Large intestine (tissue), 12 donors: ENCODE data around the gene STEAP3. TPM values are rescaled to one million over a fixed set of nuclear protein-coding genes. Genes with fewer than 3 reads are reported as not detected.
A peak's percentile ranks its signal among the peaks of the same experiment; 100 is the strongest.

Experiments used
- DNase-seq, 2 donors: peaks; one replicate each; pipeline versions ENCODE4 v3.0.0 to v3.0.0-alpha.2; 2013
- H3K27ac ChIP-seq: one replicate; pipeline ENCODE4 v1.5.1; 2013; ENCODE audit warnings: low read length
- H3K27me3 ChIP-seq: 2 replicates; pipeline ENCODE4 v1.6.1; 2013; ENCODE audit warnings: low read length; ENCODE audit not compliant: control insufficient read depth, insufficient read depth
- H3K36me3 ChIP-seq: 2 replicates; pipeline ENCODE4 v1.6.1; 2013; ENCODE audit warnings: low read length; ENCODE audit not compliant: control insufficient read depth, insufficient read depth
- H3K4me1 ChIP-seq: one replicate; pipeline ENCODE4 v1.6.1; 2013; ENCODE audit warnings: low read length; ENCODE audit not compliant: control insufficient read depth, insufficient read depth
- H3K4me3 ChIP-seq: one replicate; pipeline ENCODE4 v1.5.1; 2013; ENCODE audit warnings: low read length
- H3K9me3 ChIP-seq: one replicate; pipeline ENCODE4 v1.6.1; 2013; ENCODE audit warnings: mild to moderate bottlenecking, low read depth, low read length, moderate library complexity; ENCODE audit not compliant: control insufficient read depth
- WGBS: methylation state at CpG from one replicate; pipeline ENCODE4 v1.1.5; 2013; ENCODE audit warnings: low lambda C conversion rate; ENCODE audit not compliant: insufficient coverage; 5-methylcytosine and 5-hydroxymethylcytosine counted together
- long read RNA-seq, 11 donors: transcript quantifications; one replicate each; lab custom pipeline, GENCODE V29; 2026
- polyA plus RNA-seq: library from polyadenylated mRNA; unstranded; fragments of 120-200 nt; gene quantifications from one replicate; pipeline ENCODE4 v1.2.1, GENCODE V29; 2013

Gene STEAP3
- polyA plus RNA-seq, result 1.4 TPM
- long read RNA-seq, donor 1, result 0 reads
- long read RNA-seq, donor 2, partial matches to known transcripts, result 0 of 1 reads
- long read RNA-seq, donor 2, other reads (novel, unspliced or antisense), result 0 of 1 reads
- long read RNA-seq, donor 3, result 0 reads
- long read RNA-seq, donor 4, result 0 reads
- long read RNA-seq, donor 5, result 0 reads
- long read RNA-seq, donor 6, result 0 reads
- long read RNA-seq, donor 7, result 0 reads
- long read RNA-seq, donor 8, result 0 reads
- long read RNA-seq, donor 9, result 0 reads
- long read RNA-seq, donor 10, partial matches to known transcripts, result 0 of 1 reads
- long read RNA-seq, donor 10, other reads (novel, unspliced or antisense), result 0 of 1 reads
- long read RNA-seq, donor 11, result 0 reads

GRCh38 chr2:119223521-119224390 is at the start of gene STEAP3:
STEAP3 (plus strand) TSS chr2:119223834; CDS start chr2:119231013, 7,179 bp downstream.
- no CpG with 5 or more reads among the region's 89 CpGs for WGBS
- peak; percentile 21 to 53 for DNase-seq
- Histone ChIP-seq H3K27ac (no peak within 1 kb of the TSS), H3K4me1 (peaks cover 22% of the 10 kb centered on the region), H3K4me3 (peak within 1 kb of the TSS; percentile 15), H3K36me3 (no peaks in the 10 kb centered on the region), H3K27me3 (peaks cover 46% of the 10 kb centered on the region), H3K9me3 (no peaks in the 10 kb centered on the region)

GRCh38 chr2:119174216-119174992 is 49.2 kb upstream of the STEAP3 start:
- H3K36me3 ChIP-seq, result no peaks in the 10 kb centered on the region
- 100% methylated on average over 2 of the region's 22 CpGs for WGBS
- no peak overlapping the region for H3K27ac ChIP-seq
- H3K4me1 ChIP-seq, result no peaks in the 10 kb centered on the region
- H3K9me3 ChIP-seq, result no peaks in the 10 kb centered on the region
- H3K27me3 ChIP-seq, result no peaks in the 10 kb centered on the region
- no peak for DNase-seq
- no peak overlapping the region for H3K4me3 ChIP-seq

- 100% methylated on average over 1 of the region's 6 CpGs for WGBS
- no peak for DNase-seq
- Histone ChIP-seq H3K4me1 (no peaks in the 10 kb centered on the region), H3K9me3 (no peaks in the 10 kb centered on the region), H3K36me3 (no peaks in the 10 kb centered on the region), H3K27me3 (no peaks in the 10 kb centered on the region), H3K4me3 (no peak overlapping the region), H3K27ac (no peak overlapping the region)
Observed at GRCh38 chr2:119174993-119175347, 48.7 kb upstream of the STEAP3 start.

DNA sequence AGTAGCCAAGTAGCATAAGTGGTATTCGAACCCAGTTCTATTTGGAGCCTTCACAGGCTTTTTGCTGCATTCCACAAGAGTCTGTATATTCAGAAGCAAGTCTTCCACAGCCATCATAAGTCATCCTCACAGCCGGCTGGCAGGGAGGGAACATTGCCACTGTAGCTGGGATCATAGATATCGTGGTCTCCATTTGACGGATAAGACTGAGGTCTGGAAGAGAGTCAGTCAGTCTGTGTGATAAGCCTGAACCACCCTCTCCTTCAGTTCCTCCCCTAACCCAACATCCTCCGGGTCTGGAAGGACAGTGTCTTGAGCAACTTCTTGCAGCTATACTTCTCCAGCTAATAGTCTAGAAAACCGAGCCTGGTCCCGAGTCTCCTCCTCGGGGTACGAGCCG is 48.1 kb upstream of the STEAP3 start:
- Histone ChIP-seq H3K4me1 (no peaks in the 10 kb centered on the region), H3K27me3 (no peaks in the 10 kb centered on the region), H3K9me3 (no peaks in the 10 kb centered on the region), H3K4me3 (no peak overlapping the region), H3K27ac (no peak overlapping the region), H3K36me3 (no peaks in the 10 kb centered on the region)
- DNase-seq, result no peak
- no CpG with 5 or more reads among the region's 10 CpGs for WGBS

DNA sequence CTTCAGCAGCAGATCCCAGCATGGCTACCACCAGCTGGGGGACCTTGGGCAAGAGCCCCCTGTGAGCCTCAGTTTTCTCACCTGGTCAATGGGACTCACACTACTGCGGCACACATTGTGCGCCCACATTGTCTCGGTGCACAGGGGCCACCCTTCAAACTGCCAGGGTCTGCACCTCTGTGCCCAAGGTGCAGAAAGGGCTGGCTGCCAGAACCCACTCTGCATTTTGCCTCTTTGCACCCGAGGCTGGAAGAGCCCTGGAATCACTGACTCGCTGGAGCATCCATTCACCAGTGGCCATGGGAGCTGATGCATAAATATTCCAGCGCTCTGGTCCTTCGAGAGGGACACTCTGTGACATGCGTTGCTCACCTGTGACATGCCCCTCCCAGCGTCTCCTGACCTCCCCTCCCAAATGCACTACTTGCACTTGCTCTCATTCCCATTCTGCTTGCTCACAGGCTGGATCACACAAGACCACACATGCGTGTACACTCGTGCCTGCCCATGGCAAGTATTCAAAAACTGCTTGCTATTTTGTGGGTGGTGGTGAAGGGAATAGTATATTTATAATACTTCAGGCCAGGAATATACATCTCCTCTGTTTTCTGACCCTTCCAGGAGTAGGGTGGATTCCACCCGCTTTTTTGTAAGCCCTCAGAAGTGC is 46.3 kb upstream of the STEAP3 start:
- Histone ChIP-seq H3K9me3 (no peaks in the 10 kb centered on the region), H3K27me3 (no peaks in the 10 kb centered on the region), H3K4me3 (no peak overlapping the region), H3K36me3 (no peaks in the 10 kb centered on the region), H3K4me1 (no peaks in the 10 kb centered on the region), H3K27ac (no peak overlapping the region)
- 80% methylated on average over 2 of the region's 12 CpGs for WGBS
- DNase-seq, result no peak

DNA sequence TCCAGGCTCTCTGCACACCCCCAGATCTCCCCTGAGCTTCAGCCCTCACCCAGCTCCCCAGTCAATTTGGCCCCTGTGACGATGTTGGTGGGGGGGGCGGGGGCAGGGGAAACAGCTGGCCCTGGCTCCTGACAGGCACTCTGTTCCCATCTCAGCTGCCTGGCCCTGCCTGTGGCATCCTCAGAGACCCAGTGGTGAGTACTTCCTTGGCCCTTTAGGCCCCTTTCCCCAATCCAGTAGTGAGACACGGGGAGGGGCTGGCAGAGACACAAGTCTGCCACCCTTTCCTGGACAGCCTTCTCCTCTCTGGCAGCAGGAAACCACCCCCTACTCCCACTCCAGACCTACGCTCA is 45.8 kb upstream of the STEAP3 start:
- H3K4me3 ChIP-seq, result no peak overlapping the region
- no peaks in the 10 kb centered on the region for H3K36me3 ChIP-seq
- DNase-seq, result no peak
- no peaks in the 10 kb centered on the region for H3K9me3 ChIP-seq
- no peaks in the 10 kb centered on the region for H3K27me3 ChIP-seq
- no CpG with 5 or more reads among the region's 4 CpGs for WGBS
- no peaks in the 10 kb centered on the region for H3K4me1 ChIP-seq
- no peak overlapping the region for H3K27ac ChIP-seq

DNA sequence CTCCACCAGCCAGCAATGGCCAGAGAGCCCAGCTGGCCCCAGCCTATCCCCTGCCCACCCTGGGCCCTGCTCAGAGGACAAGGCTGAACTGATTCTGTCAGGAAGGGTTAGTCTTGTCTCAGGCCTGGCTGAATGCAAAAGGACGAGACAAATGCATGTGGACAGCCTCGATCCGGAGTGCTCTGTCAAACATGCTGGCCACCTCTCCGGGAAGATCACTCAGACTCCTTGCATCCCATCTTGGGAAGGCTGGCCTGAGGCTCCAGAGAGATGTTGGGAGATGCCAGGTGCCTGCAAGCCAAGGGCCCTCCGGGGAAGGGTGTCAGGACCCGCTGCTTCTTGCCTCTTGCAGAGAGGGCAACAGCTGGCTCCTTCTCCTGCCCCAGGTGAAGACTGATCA is 44.9 kb upstream of the STEAP3 start:
- no peak for DNase-seq
- Histone ChIP-seq H3K36me3 (no peaks in the 10 kb centered on the region), H3K4me3 (no peak overlapping the region), H3K9me3 (no peaks in the 10 kb centered on the region), H3K27ac (no peak overlapping the region), H3K4me1 (no peaks in the 10 kb centered on the region), H3K27me3 (no peaks in the 10 kb centered on the region)
- WGBS, result no CpG with 5 or more reads among the region's 6 CpGs

DNA sequence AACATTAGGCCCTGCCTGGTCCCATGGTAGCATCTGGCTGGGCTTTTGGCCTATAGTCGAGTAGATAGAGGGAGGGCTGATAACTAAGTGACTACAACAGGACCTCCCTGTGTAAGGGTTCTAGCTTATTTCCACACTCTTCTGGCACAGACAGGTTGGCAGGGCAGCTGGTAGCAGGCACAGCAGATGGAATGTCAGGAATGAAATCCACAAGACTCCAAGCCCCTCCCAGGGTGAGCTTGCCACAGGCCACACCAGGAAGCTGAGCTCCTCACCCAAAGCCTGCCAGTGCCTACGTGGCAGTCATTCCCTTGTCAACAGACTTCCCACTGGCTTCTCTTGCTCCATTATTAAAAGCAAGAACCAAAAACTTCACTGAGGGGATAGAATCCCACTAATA is 44.4 kb upstream of the STEAP3 start:
- no peak for DNase-seq
- Histone ChIP-seq H3K4me3 (no peak overlapping the region), H3K4me1 (no peaks in the 10 kb centered on the region), H3K27ac (no peak overlapping the region), H3K36me3 (no peaks in the 10 kb centered on the region), H3K27me3 (no peaks in the 10 kb centered on the region), H3K9me3 (no peaks in the 10 kb centered on the region)
- WGBS, result no CpG with 5 or more reads among the region's 2 CpGs

GRCh38 chr2:119179991-119180390 is 43.6 kb upstream of the STEAP3 start:
- H3K9me3 ChIP-seq, result no peaks in the 10 kb centered on the region
- no peaks in the 10 kb centered on the region for H3K27me3 ChIP-seq
- no peak overlapping the region for H3K4me3 ChIP-seq
- H3K4me1 ChIP-seq, result no peaks in the 10 kb centered on the region
- H3K27ac ChIP-seq, result no peak overlapping the region
- WGBS, result no CpG with 5 or more reads among the region's 7 CpGs
- no peak for DNase-seq
- H3K36me3 ChIP-seq, result no peaks in the 10 kb centered on the region

GRCh38 chr2:119180892-119181291 is 42.7 kb upstream of the STEAP3 start:
- Histone ChIP-seq H3K4me3 (no peak overlapping the region), H3K36me3 (no peaks in the 10 kb centered on the region), H3K27me3 (no peaks in the 10 kb centered on the region), H3K9me3 (no peaks in the 10 kb centered on the region), H3K27ac (no peak overlapping the region), H3K4me1 (no peaks in the 10 kb centered on the region)
- WGBS, result no CpG with 5 or more reads among the region's 5 CpGs
- DNase-seq, result no peak
